Measurements from ENCODE around the gene PRAMEF1.
"Not testable (repeated sequence)": the region's sequence is repeated elsewhere in the genome, so short reads cannot be mapped to it uniquely, and the experiment has no call there.

PRAMEF1 gene

DNA sequence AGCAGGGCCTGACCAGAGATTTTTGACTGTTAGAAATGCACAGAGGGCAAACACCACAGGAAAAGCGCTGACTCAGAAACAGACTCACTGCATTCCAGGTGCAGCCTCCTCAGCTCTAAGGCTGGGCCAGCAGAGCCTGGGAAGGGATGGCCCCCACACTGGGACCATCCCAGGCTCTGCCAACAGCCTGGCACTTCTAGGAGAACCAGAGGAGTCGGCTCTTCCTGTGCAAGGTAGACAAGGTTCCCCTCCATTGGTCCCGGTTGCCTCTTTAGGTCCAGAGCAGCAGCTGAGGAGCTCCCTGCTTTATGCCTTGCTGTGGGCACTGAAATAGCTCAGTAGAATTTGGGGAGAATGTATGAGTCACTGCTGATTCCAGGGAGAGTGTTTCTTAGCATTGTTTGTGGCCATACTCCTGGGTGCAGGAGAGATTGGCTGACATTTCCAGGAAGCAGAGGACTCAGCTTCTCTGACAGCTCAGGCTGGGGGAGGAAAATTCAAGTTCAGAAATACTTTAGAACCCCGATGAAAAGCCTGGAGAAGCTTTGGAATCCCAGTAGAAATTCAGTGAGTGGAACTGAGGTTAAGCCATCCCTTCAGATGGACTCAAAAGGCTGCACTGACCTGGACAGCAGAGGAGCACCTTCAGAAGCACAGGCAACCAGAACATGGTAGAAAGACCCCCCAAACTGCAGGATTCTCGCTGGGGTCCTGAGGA is 19.7 kb downstream of the PRAMEF1 start:
- TF ChIP-seq, protein P1, sequence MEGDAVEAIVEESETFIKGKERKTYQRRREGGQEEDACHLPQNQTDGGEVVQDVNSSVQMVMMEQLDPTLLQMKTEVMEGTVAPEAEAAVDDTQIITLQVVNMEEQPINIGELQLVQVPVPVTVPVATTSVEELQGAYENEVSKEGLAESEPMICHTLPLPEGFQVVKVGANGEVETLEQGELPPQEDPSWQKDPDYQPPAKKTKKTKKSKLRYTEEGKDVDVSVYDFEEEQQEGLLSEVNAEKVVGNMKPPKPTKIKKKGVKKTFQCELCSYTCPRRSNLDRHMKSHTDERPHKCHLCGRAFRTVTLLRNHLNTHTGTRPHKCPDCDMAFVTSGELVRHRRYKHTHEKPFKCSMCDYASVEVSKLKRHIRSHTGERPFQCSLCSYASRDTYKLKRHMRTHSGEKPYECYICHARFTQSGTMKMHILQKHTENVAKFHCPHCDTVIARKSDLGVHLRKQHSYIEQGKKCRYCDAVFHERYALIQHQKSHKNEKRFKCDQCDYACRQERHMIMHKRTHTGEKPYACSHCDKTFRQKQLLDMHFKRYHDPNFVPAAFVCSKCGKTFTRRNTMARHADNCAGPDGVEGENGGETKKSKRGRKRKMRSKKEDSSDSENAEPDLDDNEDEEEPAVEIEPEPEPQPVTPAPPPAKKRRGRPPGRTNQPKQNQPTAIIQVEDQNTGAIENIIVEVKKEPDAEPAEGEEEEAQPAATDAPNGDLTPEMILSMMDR (IDR thresholded peaks at IDR 0.05): no peak

DNA sequence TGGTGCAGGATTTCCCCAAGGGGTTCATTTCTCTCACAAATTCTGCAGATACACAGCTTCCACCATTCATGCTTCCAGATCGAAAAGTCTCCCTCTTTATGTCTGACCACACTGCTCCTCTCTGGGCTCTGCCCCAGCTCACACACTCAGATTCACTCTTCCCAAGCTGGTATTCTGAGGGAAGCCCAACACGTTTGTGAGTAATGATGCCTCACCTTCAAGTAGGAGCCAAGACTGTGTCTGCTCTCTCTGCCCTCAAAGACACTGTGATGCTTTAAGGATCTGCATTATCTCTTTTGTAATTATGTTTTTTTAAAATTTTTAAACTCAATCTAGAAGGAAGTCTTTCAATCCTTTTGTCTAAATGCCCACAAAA is 20.2 kb downstream of the PRAMEF1 start:
- TF ChIP-seq, protein P1 (IDR thresholded peaks at IDR 0.05): no peak

DNA sequence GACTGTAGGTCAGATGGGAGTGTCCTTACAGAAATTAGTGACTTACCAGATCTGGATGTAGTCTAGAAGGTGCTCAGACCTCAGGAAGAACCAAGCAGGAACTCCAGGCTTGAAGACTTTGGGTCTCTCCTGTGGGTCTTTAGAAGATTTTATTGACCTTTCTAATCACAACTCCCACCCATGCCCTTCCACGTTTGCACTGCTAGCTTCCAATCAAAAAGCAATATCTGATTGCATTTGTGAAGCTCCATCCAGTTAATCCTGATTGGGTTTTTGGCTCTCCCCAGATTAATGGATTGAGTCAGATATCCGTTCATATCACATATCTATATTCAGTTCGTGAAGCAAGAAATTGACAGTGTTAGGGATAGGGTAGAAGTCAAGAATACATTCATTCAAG is 40.1 kb downstream of the PRAMEF1 start, which contains the start of gene PRAMEF11:
Gene PRAMEF11 (minus strand): TSS at position 101 of the 400 bp plus-strand sequence. CDS start 2,621 bp downstream, outside the sequence.
- TF ChIP-seq, protein P1 (IDR thresholded peaks at IDR 0.05): not testable (repeated sequence)

Data from LNCAP (cell line).